ENCODE data around the gene MCCC1.
"Not testable (repeated sequence)": the region's sequence is repeated elsewhere in the genome, so short reads cannot be mapped to it uniquely, and the experiment has no call there.

DNA sequence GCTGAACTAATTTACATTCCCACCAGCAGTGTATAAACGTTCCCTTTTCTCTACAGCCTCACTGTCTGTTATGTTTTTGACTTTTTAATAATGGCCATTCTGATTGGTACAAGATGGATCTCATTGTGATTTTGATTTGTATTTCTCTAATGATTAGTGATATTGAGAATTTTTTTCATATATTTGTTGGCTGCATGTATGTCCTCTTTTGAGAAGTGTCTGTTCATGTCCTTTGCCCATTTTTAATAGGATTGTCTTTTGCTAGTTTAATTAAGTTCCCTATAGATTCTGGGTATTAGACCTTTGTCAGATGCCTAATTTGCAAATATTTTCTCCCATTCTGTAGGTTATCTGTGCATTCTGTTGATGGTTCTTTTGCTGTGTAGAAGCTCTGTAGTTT, 10.6 kb upstream of the MCCC1 start:
- TF ChIP-seq CTCF (conservative IDR thresholded peaks at IDR 0.05; ENCODE audit: low read depth, low read length); EZH2 (IDR thresholded peaks at IDR 0.05; ENCODE audit: borderline replicate concordance, low read depth, low read length, poor library complexity, severe bottlenecking): not testable (repeated sequence)

All from A673 (cell line).